Subcutaneous adipose tissue (tissue), 4 donors: ENCODE results near the gene AGRN. TPM values are rescaled to one million over a fixed set of nuclear protein-coding genes. Genes with fewer than 3 reads are reported as not detected.

Experiments
- total RNA-seq, 4 donors: library from RNA; depleted of rRNA; stranded (reverse); fragments of >200 nt; gene quantifications; one replicate each; pipeline ENCODE4 v1.1.0, GENCODE V29; 2016
- TF ChIP-seq, protein P1 (sequence below): fragments of 450-650 bp; IDR thresholded peaks from one replicate; pipeline ENCODE4 v1.5.1; 2016; ENCODE audit warnings: low read depth, mild to moderate bottlenecking, control low read depth, antibody characterized with exemption, moderate library complexity

The AGRN gene
- total RNA-seq, 4 donors from 2014 or later = 3.8 to 13.2 (median 10.5) TPM

DNA sequence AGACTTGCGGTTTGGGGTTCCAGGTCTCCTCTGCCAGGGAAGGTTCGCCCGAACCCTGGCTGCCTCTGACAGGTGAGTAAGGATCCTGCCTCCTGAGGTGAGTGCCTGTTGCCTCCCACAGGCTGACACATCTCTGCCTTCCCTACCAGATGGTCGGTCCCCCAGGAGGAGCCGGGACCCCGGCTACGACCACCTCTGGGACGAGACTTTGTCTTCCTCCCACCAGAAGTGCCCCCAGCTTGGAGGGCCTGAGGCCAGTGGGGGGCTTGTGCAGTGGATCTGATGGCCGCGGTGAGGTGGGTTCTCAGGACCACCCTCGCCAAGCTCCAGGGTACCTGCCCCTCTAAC lies 45.7 kb upstream of the AGRN start:
- TF ChIP-seq, protein P1, sequence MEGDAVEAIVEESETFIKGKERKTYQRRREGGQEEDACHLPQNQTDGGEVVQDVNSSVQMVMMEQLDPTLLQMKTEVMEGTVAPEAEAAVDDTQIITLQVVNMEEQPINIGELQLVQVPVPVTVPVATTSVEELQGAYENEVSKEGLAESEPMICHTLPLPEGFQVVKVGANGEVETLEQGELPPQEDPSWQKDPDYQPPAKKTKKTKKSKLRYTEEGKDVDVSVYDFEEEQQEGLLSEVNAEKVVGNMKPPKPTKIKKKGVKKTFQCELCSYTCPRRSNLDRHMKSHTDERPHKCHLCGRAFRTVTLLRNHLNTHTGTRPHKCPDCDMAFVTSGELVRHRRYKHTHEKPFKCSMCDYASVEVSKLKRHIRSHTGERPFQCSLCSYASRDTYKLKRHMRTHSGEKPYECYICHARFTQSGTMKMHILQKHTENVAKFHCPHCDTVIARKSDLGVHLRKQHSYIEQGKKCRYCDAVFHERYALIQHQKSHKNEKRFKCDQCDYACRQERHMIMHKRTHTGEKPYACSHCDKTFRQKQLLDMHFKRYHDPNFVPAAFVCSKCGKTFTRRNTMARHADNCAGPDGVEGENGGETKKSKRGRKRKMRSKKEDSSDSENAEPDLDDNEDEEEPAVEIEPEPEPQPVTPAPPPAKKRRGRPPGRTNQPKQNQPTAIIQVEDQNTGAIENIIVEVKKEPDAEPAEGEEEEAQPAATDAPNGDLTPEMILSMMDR = no peak

DNA sequence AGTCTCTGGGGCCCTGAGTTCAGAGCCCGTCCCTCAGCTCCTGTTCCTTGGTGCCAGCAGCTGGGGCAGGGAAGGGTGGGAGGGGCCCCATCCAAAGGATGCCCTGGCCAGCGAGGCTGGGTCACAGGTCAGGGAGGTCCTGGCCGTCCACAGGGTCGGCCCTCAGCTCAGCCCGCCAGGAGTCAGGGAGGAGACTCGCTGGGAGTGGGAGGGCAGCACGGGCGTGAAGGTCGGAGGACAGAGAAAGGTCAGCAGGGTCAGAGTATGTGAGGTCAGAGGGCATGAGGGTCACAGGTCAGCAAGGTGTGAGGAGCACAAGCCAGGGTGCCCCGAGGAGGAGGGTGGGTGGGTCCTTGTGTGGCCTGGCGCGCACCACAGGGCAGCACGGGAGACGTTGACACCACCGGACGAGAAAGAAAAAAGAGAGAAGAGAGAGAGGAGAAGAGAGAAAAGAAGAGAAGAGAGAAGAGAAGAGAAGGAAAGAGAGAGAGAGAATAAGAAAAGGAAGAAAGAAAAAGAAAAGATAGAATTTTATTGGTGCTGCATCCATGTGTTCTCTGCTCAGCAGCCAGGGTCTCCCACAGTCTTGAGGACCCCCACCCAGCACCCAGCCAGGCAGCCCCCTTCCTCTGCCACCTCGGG lies 45.1 kb upstream of the AGRN start:
- TF ChIP-seq, protein P1 = no peak

DNA sequence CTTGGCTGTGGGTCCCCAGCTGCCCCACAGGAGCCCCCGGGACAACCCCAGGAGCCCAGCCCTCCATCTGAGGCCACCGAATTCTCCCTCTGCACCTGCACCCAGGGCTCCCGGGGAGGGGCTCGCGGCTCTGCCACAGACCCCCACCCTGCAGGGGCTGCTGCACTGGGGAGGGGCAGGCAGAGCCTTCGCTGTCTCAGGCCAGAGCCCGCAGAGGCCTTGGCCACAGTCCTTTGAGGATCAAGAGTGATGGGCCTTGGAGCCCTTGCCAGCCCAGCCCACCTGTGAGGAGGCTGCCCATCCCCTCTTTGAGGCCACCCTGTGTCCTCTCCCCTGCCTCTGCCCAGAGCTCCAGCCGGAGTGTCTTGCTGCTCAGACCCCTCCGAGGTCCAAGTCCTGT lies 44.6 kb upstream of the AGRN start:
- TF ChIP-seq, protein P1 = no peak

DNA sequence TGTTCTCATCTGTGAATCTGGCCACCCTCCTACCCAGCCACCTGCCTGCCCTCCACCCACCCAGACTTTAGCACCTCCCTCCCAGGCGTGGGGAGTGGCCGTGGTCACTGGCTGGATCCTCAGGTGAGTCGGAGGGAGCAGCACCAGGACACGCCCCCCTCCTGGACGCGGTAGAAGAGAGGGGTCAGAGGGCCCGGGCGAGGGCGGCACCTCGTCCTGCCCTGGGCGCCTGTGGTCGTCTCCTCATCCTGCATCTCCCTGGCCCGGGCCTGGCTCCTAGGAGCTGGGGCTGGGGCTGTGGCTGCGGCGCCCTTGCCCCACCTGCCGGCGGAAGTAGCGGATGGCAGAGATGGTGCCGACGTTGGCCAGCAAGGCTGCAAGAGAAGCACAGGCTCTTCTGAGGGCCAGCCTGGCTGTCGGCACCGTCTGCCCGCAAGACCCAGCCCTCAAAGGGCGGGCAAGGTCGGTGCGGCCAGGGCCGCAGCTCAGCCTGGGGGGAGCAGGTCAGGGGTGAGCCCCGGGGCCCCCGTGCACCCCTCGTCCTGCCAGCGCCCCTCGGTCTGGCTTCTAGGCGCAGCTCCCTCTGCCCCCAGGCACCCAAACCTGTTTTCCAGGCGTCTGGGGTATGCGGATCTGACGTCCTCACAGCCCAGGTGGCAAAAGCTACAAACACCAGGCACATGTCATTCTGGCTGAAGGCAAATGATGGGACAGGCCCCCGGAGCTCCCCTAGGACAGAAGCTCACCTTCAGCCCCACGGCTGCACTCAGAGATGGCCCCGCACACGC lies 43.8 kb upstream of the AGRN start:
- TF ChIP-seq, protein P1 = no peak

DNA sequence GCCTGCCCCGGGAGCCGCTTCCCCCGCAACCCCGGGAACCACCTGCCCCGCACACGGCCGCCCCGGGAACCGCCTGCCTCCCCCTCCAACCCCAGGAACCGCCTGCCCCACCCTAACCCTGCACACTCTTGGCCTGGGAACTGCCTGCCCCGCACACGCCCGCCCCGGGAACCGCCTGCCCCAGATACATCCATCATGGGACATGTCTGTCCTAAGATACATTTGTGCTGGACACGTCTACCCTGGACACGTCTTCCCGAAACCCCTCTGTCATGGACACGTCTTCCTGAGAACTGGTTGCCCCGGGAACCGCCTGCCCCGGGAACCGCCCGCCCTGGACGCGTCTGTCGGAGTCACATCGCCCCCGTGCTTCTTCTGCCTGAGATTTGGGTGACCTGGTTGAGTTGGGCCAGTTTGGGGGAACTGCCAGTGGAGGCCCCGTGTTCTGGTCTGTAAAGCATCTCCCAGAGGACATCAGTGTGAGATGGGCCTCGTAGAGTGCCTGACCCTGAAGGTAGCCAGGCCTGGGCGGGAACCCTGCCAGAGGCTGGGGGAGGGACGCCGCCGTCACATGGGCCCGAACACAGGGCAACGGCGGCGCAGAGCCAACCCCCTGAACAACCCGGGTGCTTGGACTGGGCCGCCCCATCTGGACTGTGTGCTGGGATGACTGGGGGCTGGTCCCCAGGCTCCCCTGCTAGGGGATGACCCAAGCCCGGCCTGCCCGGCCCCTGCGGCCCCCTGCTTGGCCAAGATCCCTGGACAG lies 41.7 kb upstream of the AGRN start:
- TF ChIP-seq, protein P1 = no peak

DNA sequence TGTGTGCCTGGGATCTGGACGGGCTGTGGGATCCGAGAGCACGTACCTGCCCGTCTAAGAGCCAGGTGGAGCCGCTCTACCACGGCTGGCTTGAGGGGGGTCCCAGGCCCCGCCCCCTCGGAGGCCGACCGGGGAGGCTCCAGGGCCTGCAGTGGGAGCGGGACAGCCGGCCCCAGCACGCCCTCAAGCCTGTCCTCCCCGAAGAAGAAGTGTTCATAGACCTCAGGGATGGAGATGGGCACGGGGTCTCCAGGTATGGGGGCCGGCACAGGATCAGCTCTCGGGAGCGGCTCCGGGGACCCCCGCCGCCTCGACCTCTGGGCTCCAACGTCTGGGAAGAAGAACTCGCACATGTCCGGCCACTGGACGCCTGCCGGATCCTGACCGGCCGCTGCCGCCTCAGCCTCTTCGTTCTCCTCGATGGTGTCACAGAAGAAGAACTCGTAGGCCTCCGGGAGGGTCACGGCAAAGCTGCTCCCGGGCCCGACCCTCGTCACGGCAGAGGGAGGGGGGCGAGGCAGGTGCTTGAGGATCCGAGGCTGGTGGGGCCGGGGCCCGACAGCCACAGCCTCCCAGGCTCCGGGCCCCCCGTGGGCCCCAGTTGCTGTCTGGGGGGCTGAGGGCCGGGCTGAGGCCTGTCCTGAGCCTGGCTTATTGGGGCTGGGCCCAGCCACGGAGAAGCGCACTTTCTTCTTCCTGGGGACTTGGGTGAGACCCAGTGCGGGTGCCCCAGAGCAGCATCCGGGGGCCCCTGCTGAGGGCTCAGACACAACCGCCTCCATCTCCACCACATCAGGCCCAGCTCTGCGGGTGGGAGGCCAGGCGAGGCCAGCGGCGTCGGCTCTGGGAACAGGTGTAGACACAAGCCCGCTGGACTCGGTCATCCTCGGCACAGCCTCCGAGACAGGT lies 40.8 kb upstream of the AGRN start:
- TF ChIP-seq, protein P1 = no peak
